Body of pancreas (tissue), 4 donors: ENCODE measurements around the gene SERPINB7.

Source experiments
- POLR2A ChIP-seq, 3 donors: fragments of 450-650 bp; IDR thresholded peaks; one replicate each; pipeline ENCODE4 v1.6.1; 2016; ENCODE audit warnings: antibody characterized with exemption in 3 of 3, mild to moderate bottlenecking in 2 of 3
- TF ChIP-seq, protein P1 (sequence below), 7 experiments: fragments of 450-650 bp in 4 of 7; fragments of 200-600 bp in 3 of 7; sonication (generic) in 3 of 7; IDR thresholded peaks; one replicate each; pipeline ENCODE4 v1.5.1; 2016 to 2019; ENCODE audit warnings: antibody characterized with exemption in 7 of 7

DNA sequence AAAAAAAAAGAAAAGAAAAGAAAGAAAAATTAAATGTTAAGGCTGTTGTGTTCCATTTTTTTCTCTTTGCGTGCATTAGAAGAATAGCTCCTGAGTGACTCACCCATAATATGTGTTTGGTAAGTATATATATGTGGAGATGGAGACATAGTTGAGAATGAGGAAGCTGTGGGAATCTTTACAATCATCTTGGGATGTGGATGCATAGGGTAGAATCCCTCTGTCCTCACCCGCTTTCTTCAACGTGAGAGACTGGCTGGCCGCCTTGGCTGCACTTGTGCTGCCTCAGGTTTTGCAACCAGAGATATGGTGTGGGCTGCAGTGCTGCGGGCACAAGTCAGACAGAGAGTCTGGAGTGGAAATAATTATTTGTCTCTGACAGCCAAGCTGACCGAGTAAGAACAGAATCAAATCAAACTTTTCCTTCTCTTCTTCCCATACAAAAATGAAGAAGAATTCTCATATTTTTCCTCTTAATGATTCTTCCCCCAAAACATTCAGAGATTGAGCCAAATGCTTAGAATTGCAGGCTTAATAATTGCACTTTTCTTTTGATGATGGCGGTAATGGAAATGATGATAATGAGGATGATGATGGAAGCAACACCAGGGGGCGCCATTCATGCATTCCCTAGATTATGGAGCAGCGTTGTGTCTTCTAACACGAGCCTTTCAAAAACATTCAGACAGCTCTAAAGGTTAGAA lies 48.5 kb downstream of the SERPINB7 start:
- TF ChIP-seq, protein P1, sequence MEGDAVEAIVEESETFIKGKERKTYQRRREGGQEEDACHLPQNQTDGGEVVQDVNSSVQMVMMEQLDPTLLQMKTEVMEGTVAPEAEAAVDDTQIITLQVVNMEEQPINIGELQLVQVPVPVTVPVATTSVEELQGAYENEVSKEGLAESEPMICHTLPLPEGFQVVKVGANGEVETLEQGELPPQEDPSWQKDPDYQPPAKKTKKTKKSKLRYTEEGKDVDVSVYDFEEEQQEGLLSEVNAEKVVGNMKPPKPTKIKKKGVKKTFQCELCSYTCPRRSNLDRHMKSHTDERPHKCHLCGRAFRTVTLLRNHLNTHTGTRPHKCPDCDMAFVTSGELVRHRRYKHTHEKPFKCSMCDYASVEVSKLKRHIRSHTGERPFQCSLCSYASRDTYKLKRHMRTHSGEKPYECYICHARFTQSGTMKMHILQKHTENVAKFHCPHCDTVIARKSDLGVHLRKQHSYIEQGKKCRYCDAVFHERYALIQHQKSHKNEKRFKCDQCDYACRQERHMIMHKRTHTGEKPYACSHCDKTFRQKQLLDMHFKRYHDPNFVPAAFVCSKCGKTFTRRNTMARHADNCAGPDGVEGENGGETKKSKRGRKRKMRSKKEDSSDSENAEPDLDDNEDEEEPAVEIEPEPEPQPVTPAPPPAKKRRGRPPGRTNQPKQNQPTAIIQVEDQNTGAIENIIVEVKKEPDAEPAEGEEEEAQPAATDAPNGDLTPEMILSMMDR (IDR thresholded peaks at IDR 0.05): peak in 6 of 7 experiments; percentile 53 to 65 (median 56)
- TF ChIP-seq POLR2A (IDR thresholded peaks at IDR 0.05): no peak
